ENCODE measurements around the gene ACP2.

DNA sequence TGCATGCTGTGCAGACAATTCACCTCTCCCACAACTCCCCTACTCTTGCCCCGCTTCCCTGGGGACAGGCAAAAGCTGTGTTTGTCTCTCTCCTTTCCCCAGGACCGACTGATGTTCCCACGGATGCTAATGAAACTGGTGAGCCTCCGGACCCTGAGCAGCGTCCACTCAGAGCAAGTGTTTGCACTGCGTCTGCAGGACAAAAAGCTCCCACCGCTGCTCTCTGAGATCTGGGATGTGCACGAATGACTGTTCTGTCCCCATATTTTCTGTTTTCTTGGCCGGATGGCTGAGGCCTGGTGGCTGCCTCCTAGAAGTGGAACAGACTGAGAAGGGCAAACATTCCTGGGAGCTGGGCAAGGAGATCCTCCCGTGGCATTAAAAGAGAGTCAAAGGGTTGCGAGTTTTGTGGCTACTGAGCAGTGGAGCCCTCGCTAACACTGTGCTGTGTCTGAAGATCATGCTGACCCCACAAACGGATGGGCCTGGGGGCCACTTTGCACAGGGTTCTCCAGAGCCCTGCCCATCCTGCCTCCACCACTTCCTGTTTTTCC lies 19.9 kb upstream of the ACP2 start:
- TF ChIP-seq POLR2A (IDR thresholded peaks at IDR 0.05), result no peak
- TF ChIP-seq, protein P1, sequence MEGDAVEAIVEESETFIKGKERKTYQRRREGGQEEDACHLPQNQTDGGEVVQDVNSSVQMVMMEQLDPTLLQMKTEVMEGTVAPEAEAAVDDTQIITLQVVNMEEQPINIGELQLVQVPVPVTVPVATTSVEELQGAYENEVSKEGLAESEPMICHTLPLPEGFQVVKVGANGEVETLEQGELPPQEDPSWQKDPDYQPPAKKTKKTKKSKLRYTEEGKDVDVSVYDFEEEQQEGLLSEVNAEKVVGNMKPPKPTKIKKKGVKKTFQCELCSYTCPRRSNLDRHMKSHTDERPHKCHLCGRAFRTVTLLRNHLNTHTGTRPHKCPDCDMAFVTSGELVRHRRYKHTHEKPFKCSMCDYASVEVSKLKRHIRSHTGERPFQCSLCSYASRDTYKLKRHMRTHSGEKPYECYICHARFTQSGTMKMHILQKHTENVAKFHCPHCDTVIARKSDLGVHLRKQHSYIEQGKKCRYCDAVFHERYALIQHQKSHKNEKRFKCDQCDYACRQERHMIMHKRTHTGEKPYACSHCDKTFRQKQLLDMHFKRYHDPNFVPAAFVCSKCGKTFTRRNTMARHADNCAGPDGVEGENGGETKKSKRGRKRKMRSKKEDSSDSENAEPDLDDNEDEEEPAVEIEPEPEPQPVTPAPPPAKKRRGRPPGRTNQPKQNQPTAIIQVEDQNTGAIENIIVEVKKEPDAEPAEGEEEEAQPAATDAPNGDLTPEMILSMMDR (IDR thresholded peaks at IDR 0.05), result no peak

All from esophagus squamous epithelium (tissue), 4 donors.